ENCODE measurements around the gene ERC1.

- no peak for TF ChIP-seq CTCF (IDR thresholded peaks at IDR 0.05; ENCODE audit: low read depth, low read length)
- no peak for TF ChIP-seq POLR2A (IDR thresholded peaks at IDR 0.05; ENCODE audit: extremely low read depth, insufficient read length)
- TF ChIP-seq MYC (IDR thresholded peaks at IDR 0.05; ENCODE audit: low read depth, low read length): no peak
- no peak for TF ChIP-seq MAX (IDR thresholded peaks at IDR 0.05; ENCODE audit: low read depth, low read length)
Observed at GRCh38 chr12:1053690-1054089, 62.7 kb downstream of the ERC1 start.

Measured in NB4 (cell line).